Activated CD4-positive, alpha-beta T cell treated with anti-CD3 and anti-CD28 coated beads, Interleukin-2, Interleukin-4, amounts not matched to agents 100 ng/mL and 50 ng/mL, durations not matched to agents 16 hours and 8 hours (primary cell): ENCODE results near the gene SPAG6.

ENCODE experiments used
- DNase-seq: peaks from one replicate; pipeline ENCODE4 v3.0.0-alpha.2; 2020; ENCODE audit warnings: low spot score

Gene SPAG6

GRCh38 chr10:22460101-22460500 lies 114.8 kb downstream of the SPAG6 start:
- no peak for DNase-seq

GRCh38 chr10:22460531-22461403 lies 115.5 kb downstream of the SPAG6 start:
- no peak for DNase-seq

GRCh38 chr10:22461891-22462290 lies 116.6 kb downstream of the SPAG6 start:
- DNase-seq: no peak

- no peak for DNase-seq
These were observed 118.0 kb downstream of the SPAG6 start for GRCh38 chr10:22463255-22463654.

- DNase-seq: no peak
These were observed 119.8 kb downstream of the SPAG6 start for GRCh38 chr10:22464966-22465629.

GRCh38 chr10:22466763-22467334 lies 121.6 kb downstream of the SPAG6 start:
- DNase-seq: no peak
